Activated CD8-positive, alpha-beta memory T cell treated with anti-CD3 and anti-CD28 coated beads, Interleukin-2, amount 10 ng/mL, durations not matched to agents 7 days and 5 days (primary cell): ENCODE measurements around the gene PDZK1IP1. TPM values are rescaled to one million over a fixed set of nuclear protein-coding genes. Genes with fewer than 3 reads are reported as not detected.
"Not testable (repeated sequence)": the region's sequence is repeated elsewhere in the genome, so short reads cannot be mapped to it uniquely, and the experiment has no call there.

Experiments
- ATAC-seq: fragments of 150-1000 bp; cut with Tn5 transposase; one replicate; pipeline ENCODE4 v1.10.0; 2021; ENCODE audit warnings: moderate library complexity
- CTCF ChIA-PET: fragments of 350-600 bp; sonication (Branson Sonifier 250); formaldehyde crosslinking; loops from one replicate; lab custom pipeline; 2021; ENCODE audit warnings: antibody characterized with exemption; lab: Charles Lee
- DNase-seq: peaks from one replicate; pipeline ENCODE4 v3.0.0-alpha.2; 2020
- H3K27ac Mint-ChIP-seq: one replicate; pipeline ENCODE4 v1.8.0; 2021; ENCODE audit warnings: mild to moderate bottlenecking, mixed read lengths
- H3K27me3 Mint-ChIP-seq: one replicate; pipeline ENCODE4 v1.8.0; 2021; ENCODE audit warnings: mixed read lengths
- H3K36me3 Mint-ChIP-seq: one replicate; pipeline ENCODE4 v1.8.0; 2021; ENCODE audit warnings: mild to moderate bottlenecking, mixed read lengths
- H3K4me1 Mint-ChIP-seq: one replicate; pipeline ENCODE4 v1.8.0; 2021; ENCODE audit warnings: mixed read lengths
- H3K4me3 Mint-ChIP-seq: one replicate; pipeline ENCODE4 v1.8.0; 2021; ENCODE audit warnings: mild to moderate bottlenecking, moderate library complexity, mixed read lengths
- H3K9me3 Mint-ChIP-seq: one replicate; pipeline ENCODE4 v1.8.0; 2022; ENCODE audit warnings: low read depth, mixed read lengths
- total RNA-seq, 2 experiments: library from RNA; stranded (reverse); gene quantifications; one replicate each; pipeline ENCODE4 v1.2.3, GENCODE V29; 2021

PDZK1IP1 gene
- total RNA-seq, 2 experiments from 2014 or later, result not detected

GRCh38 chr1:47203504-47203903 lies 13.7 kb upstream of the PDZK1IP1 start:
- not testable (repeated sequence) for ATAC-seq, H3K4me1 Mint-ChIP-seq, H3K4me3 Mint-ChIP-seq, H3K36me3 Mint-ChIP-seq, DNase-seq, H3K9me3 Mint-ChIP-seq, H3K27ac Mint-ChIP-seq
- CTCF ChIA-PET, result interaction anchor here (1.6 to 2.9 kb wide), 2 partner anchors 10 to 28 kb away, joined by 6 to 14 read pairs; no protein-coding TSS in a partner anchor
- peaks cover 41% of the 10 kb centered on the region for H3K27me3 Mint-ChIP-seq

- no peaks in the 10 kb centered on the region for H3K36me3 Mint-ChIP-seq
- CTCF ChIA-PET, result interaction anchor here (3.9 kb wide), 1 partner anchor 22 kb away, joined by 13 read pairs; no protein-coding TSS in a partner anchor
- no peaks in the 10 kb centered on the region for H3K9me3 Mint-ChIP-seq
- H3K27me3 Mint-ChIP-seq, result peaks cover 50% of the 10 kb centered on the region
- H3K4me3 Mint-ChIP-seq, result no peak overlapping the region
- no peak for DNase-seq
- no peak overlapping the region for H3K27ac Mint-ChIP-seq
- H3K4me1 Mint-ChIP-seq, result no peaks in the 10 kb centered on the region
- ATAC-seq, result no peak
Observed at GRCh38 chr1:47201179-47201578, 11.3 kb upstream of the PDZK1IP1 start.

GRCh38 chr1:47198214-47198613 lies 8.4 kb upstream of the PDZK1IP1 start:
- Mint-ChIP-seq H3K27ac (no peak overlapping the region), H3K9me3 (no peaks in the 10 kb centered on the region), H3K4me3 (no peak overlapping the region), H3K4me1 (no peaks in the 10 kb centered on the region), H3K27me3 (peaks cover 39% of the 10 kb centered on the region), H3K36me3 (no peaks in the 10 kb centered on the region)
- CTCF ChIA-PET, result interaction anchor here (1.7 kb wide), 1 partner anchor 64 kb away, joined by 4 read pairs; no protein-coding TSS in a partner anchor
- DNase-seq, result no peak
- ATAC-seq, result no peak

DNA sequence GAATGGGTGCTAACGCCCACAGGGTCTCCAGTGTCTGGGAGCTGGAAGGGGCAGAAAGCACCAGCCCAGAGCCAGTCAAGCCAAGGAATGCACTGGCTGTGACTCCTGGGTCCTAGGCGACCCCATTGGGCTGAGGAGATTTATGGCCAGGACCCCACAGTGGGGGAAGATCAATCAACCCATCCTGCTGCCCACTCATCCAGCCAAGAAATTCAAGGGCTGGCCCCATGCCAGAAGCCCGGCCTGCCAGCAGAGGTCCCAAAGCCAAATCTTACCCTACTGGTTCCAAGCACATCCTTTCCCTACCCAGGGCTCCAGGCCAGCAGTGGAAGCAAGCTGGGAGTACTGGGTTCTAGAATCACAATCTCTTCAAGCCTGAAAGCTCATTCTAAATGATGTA lies 6.8 kb upstream of the PDZK1IP1 start:
- CTCF ChIA-PET, result interaction anchor here (1.0 to 1.1 kb wide), 2 partner anchors 17 to 515 kb away, joined by 3 to 4 read pairs; no protein-coding TSS in a partner anchor
- Mint-ChIP-seq H3K9me3 (no peaks in the 10 kb centered on the region), H3K4me3 (no peak overlapping the region), H3K4me1 (no peaks in the 10 kb centered on the region), H3K27ac (no peak overlapping the region), H3K36me3 (no peaks in the 10 kb centered on the region), H3K27me3 (peaks cover 38% of the 10 kb centered on the region)
- no peak for DNase-seq
- ATAC-seq, result no peak

GRCh38 chr1:47195981-47196380 lies 6.1 kb upstream of the PDZK1IP1 start:
- not testable (repeated sequence) for DNase-seq, ATAC-seq, H3K4me3 Mint-ChIP-seq, H3K36me3 Mint-ChIP-seq, H3K4me1 Mint-ChIP-seq, H3K9me3 Mint-ChIP-seq, H3K27ac Mint-ChIP-seq
- peaks cover 31% of the 10 kb centered on the region for H3K27me3 Mint-ChIP-seq
- CTCF ChIA-PET, result interaction anchor here (1.1 kb wide), 1 partner anchor 515 kb away, joined by 4 read pairs; no protein-coding TSS in a partner anchor

DNA sequence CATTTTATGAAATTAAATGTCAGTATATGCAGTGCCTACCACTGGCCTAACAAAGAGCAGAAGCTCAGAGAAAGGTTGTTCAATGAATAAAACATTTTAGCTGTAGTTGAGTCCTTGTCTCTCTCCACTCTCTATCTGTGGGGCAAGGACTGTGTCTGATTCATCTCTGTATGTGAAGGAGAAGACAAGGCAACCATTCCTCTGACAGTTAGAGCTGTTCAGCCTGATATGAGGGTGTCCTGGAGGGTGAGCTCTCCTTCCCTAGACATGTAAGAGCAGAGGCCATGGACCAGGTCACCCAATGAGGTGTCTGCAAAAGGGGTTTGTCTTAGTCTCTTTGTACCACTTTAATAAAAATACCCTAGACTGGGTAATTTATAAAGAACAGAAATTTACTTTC lies 4.5 kb upstream of the PDZK1IP1 start:
- Mint-ChIP-seq H3K9me3 (no peaks in the 10 kb centered on the region), H3K27me3 (peaks cover 22% of the 10 kb centered on the region), H3K4me3 (no peak overlapping the region), H3K36me3 (no peaks in the 10 kb centered on the region), H3K4me1 (no peaks in the 10 kb centered on the region), H3K27ac (no peak overlapping the region)
- CTCF ChIA-PET, result interaction anchor here (1.0 to 6.6 kb wide), 8 partner anchors 8 to 68 kb away, joined by 3 to 107 read pairs (median 11); no protein-coding TSS in a partner anchor
- ATAC-seq (no peak), DNase-seq (no peak)

DNA sequence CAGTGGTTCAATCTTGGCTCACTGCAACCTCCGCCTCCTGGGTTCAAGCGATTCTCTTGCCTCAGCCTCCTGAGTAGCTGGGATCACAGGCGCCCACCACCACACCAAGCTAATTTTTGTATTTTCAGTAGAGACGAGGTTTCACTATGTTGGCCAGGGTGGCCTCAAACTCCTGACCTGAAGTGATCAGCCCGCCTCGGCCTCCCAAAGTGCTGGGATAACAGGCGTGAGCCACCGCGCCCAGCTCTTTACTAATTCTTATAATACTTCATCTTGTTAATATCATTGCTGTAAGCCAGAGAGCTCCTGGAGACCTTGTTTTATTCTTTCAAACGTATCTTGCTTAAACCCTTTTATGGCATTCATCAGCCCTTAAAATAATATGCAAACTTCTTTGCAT lies 3.7 kb upstream of the PDZK1IP1 start:
- H3K27ac Mint-ChIP-seq, H3K4me1 Mint-ChIP-seq, H3K9me3 Mint-ChIP-seq, H3K4me3 Mint-ChIP-seq, ATAC-seq, DNase-seq, H3K36me3 Mint-ChIP-seq: not testable (repeated sequence)
- CTCF ChIA-PET, result interaction anchor here (0.7 to 6.6 kb wide), 18 partner anchors 12 to 195 kb away, joined by 3 to 107 read pairs (median 4); no protein-coding TSS in a partner anchor
- H3K27me3 Mint-ChIP-seq, result peaks cover 14% of the 10 kb centered on the region

DNA sequence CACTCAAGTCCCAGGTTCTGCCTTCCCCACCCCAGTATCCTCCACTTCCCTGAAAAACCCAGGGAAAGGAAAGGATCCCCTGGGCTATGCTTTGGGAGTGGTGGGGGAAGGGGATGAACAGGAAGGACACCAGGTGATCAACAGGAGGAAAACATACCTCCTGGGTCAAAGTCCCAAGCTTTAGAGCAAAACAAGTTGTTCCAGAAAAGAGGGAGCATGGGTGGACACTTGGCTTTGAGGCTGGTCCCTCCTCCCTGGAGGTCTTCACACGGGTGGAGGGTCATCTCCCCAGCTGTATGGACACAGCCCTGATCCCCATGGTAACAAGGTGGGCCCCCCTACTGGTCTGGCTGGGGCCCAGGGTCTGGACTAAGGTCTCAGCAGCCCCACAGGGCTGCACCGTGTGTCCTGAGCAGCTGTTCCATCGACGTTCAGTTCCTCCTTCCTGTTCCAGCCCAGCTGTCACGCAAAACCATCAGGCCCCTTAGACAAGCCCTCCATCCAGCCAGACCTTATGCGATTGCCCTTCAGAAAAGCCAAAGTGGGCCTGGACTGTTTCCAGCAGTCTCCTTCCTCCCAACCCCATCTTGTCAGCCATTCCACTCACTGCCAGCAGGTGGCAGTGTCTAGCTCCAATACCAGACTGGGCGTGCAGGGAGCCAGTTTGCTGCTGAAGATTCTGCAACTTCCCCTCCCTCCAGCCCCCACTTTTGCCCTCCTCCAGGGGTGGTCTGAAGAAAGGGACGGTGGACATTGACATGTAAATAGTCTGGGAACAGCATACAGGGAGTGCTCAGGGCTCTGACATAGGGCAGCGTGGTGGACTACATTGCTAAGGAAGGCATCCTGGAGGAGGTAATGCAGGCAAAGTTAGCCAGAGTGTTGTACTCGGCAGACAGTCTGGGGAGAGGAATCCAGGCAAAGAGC lies 2.9 kb upstream of the PDZK1IP1 start:
- Mint-ChIP-seq H3K4me3 (no peak overlapping the region), H3K27me3 (peaks cover 9% of the 10 kb centered on the region), H3K4me1 (no peaks in the 10 kb centered on the region), H3K36me3 (no peaks in the 10 kb centered on the region), H3K9me3 (no peaks in the 10 kb centered on the region), H3K27ac (no peak overlapping the region)
- CTCF ChIA-PET, result interaction anchor here (0.7 to 6.6 kb wide), 27 partner anchors 8 to 518 kb away, joined by 3 to 107 read pairs (median 4); partner anchors contain the start of gene FOXD2
- DNase-seq, result peak; percentile 75
- peak; percentile 82 for ATAC-seq

GRCh38 chr1:47191940-47192457 lies 2.2 kb upstream of the PDZK1IP1 start:
- Mint-ChIP-seq H3K4me1 (no peaks in the 10 kb centered on the region), H3K27me3 (peaks cover 5% of the 10 kb centered on the region), H3K36me3 (no peaks in the 10 kb centered on the region), H3K27ac (no peak overlapping the region), H3K9me3 (no peaks in the 10 kb centered on the region), H3K4me3 (no peak overlapping the region)
- ATAC-seq, result no peak
- CTCF ChIA-PET, result interaction anchor here (0.9 to 6.6 kb wide), 14 partner anchors 8 to 518 kb away, joined by 3 to 107 read pairs (median 4); no protein-coding TSS in a partner anchor
- DNase-seq, result peak; percentile 34

GRCh38 chr1:47190857-47191256 lies 1.0 kb upstream of the PDZK1IP1 start:
- ATAC-seq, result no peak
- peak; percentile 27 for DNase-seq
- H3K27me3 Mint-ChIP-seq, result peaks cover 5% of the 10 kb centered on the region
- H3K4me1 Mint-ChIP-seq, result no peaks in the 10 kb centered on the region
- H3K27ac Mint-ChIP-seq, result no peak overlapping the region
- CTCF ChIA-PET, result interaction anchor here (0.7 to 6.6 kb wide), 4 partner anchors 10 to 535 kb away, joined by 3 to 107 read pairs (median 30); no protein-coding TSS in a partner anchor
- H3K4me3 Mint-ChIP-seq, result no peak overlapping the region
- no peaks in the 10 kb centered on the region for H3K9me3 Mint-ChIP-seq
- no peaks in the 10 kb centered on the region for H3K36me3 Mint-ChIP-seq

- CTCF ChIA-PET, result interaction anchor here (0.7 to 6.6 kb wide), 5 partner anchors 9 to 536 kb away, joined by 3 to 107 read pairs (median 4); no protein-coding TSS in a partner anchor
- peaks cover 5% of the 10 kb centered on the region for H3K27me3 Mint-ChIP-seq
Observed at GRCh38 chr1:47190509-47190855, 646 bp upstream of the PDZK1IP1 start.

GRCh38 chr1:47188791-47189785 lies 748 bp downstream of the PDZK1IP1 start:
- Mint-ChIP-seq H3K9me3 (no peaks in the 10 kb centered on the region), H3K27me3 (peaks cover 5% of the 10 kb centered on the region), H3K4me3 (no peak overlapping the region), H3K27ac (no peak overlapping the region), H3K36me3 (no peaks in the 10 kb centered on the region), H3K4me1 (no peaks in the 10 kb centered on the region)
- CTCF ChIA-PET, result interaction anchor here (1.3 to 6.6 kb wide), 4 partner anchors 8 to 537 kb away, joined by 4 to 107 read pairs (median 35); no protein-coding TSS in a partner anchor
- ATAC-seq (no peak), DNase-seq (peak; percentile 35)

More at GRCh38 chr1:47190509-47190855, 646 bp upstream of the PDZK1IP1 start:
- H3K27ac Mint-ChIP-seq, result no peak overlapping the region
- H3K4me1 Mint-ChIP-seq, result no peaks in the 10 kb centered on the region
- no peak for ATAC-seq
- H3K4me3 Mint-ChIP-seq, result no peak overlapping the region
- no peaks in the 10 kb centered on the region for H3K36me3 Mint-ChIP-seq
- DNase-seq, result no peak
- no peaks in the 10 kb centered on the region for H3K9me3 Mint-ChIP-seq
